GM12878 (cell line): ENCODE results near the gene MYO1H.

ENCODE experiments used
- CHD4 ChIP-seq: fragments of 200-600 bp; sonication (generic); IDR thresholded peaks from 2 replicates; pipeline ENCODE4 v1.6.1; 2016; ENCODE audit warnings: mild to moderate bottlenecking
- MXI1 ChIP-seq: fragments of 150-350 bp; IDR thresholded peaks from 2 replicates; pipeline ENCODE4 v1.6.1; 2011; ENCODE audit warnings: low read depth, mild to moderate bottlenecking, inconsistent platforms, low read length, improper control_type of control experiment
- TF ChIP-seq, protein P1 (sequence below): fragments of 450-650 bp; IDR thresholded peaks from 2 replicates; pipeline ENCODE4 v1.6.1; 2017; ENCODE audit warnings: mild to moderate bottlenecking, moderate library complexity

- TF ChIP-seq CHD4 = no peak
- TF ChIP-seq, protein P1, sequence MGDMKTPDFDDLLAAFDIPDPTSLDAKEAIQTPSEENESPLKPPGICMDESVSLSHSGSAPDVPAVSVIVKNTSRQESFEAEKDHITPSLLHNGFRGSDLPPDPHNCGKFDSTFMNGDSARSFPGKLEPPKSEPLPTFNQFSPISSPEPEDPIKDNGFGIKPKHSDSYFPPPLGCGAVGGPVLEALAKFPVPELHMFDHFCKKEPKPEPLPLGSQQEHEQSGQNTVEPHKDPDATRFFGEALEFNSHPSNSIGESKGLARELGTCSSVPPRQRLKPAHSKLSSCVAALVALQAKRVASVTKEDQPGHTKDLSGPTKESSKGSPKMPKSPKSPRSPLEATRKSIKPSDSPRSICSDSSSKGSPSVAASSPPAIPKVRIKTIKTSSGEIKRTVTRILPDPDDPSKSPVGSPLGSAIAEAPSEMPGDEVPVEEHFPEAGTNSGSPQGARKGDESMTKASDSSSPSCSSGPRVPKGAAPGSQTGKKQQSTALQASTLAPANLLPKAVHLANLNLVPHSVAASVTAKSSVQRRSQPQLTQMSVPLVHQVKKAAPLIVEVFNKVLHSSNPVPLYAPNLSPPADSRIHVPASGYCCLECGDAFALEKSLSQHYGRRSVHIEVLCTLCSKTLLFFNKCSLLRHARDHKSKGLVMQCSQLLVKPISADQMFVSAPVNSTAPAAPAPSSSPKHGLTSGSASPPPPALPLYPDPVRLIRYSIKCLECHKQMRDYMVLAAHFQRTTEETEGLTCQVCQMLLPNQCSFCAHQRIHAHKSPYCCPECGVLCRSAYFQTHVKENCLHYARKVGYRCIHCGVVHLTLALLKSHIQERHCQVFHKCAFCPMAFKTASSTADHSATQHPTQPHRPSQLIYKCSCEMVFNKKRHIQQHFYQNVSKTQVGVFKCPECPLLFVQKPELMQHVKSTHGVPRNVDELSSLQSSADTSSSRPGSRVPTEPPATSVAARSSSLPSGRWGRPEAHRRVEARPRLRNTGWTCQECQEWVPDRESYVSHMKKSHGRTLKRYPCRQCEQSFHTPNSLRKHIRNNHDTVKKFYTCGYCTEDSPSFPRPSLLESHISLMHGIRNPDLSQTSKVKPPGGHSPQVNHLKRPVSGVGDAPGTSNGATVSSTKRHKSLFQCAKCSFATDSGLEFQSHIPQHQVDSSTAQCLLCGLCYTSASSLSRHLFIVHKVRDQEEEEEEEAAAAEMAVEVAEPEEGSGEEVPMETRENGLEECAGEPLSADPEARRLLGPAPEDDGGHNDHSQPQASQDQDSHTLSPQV = no peak
- TF ChIP-seq MXI1 = no peak
These were observed 125.3 kb downstream of the MYO1H start for GRCh38 chr12:109473006-109473405.
